ENCODE data around the gene TECPR2.
"Not testable (repeated sequence)": the region's sequence is repeated elsewhere in the genome, so short reads cannot be mapped to it uniquely, and the experiment has no call there.

The TECPR2 gene, protein sequence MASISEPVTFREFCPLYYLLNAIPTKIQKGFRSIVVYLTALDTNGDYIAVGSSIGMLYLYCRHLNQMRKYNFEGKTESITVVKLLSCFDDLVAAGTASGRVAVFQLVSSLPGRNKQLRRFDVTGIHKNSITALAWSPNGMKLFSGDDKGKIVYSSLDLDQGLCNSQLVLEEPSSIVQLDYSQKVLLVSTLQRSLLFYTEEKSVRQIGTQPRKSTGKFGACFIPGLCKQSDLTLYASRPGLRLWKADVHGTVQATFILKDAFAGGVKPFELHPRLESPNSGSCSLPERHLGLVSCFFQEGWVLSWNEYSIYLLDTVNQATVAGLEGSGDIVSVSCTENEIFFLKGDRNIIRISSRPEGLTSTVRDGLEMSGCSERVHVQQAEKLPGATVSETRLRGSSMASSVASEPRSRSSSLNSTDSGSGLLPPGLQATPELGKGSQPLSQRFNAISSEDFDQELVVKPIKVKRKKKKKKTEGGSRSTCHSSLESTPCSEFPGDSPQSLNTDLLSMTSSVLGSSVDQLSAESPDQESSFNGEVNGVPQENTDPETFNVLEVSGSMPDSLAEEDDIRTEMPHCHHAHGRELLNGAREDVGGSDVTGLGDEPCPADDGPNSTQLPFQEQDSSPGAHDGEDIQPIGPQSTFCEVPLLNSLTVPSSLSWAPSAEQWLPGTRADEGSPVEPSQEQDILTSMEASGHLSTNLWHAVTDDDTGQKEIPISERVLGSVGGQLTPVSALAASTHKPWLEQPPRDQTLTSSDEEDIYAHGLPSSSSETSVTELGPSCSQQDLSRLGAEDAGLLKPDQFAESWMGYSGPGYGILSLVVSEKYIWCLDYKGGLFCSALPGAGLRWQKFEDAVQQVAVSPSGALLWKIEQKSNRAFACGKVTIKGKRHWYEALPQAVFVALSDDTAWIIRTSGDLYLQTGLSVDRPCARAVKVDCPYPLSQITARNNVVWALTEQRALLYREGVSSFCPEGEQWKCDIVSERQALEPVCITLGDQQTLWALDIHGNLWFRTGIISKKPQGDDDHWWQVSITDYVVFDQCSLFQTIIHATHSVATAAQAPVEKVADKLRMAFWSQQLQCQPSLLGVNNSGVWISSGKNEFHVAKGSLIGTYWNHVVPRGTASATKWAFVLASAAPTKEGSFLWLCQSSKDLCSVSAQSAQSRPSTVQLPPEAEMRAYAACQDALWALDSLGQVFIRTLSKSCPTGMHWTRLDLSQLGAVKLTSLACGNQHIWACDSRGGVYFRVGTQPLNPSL (N-terminal part only)

DNA sequence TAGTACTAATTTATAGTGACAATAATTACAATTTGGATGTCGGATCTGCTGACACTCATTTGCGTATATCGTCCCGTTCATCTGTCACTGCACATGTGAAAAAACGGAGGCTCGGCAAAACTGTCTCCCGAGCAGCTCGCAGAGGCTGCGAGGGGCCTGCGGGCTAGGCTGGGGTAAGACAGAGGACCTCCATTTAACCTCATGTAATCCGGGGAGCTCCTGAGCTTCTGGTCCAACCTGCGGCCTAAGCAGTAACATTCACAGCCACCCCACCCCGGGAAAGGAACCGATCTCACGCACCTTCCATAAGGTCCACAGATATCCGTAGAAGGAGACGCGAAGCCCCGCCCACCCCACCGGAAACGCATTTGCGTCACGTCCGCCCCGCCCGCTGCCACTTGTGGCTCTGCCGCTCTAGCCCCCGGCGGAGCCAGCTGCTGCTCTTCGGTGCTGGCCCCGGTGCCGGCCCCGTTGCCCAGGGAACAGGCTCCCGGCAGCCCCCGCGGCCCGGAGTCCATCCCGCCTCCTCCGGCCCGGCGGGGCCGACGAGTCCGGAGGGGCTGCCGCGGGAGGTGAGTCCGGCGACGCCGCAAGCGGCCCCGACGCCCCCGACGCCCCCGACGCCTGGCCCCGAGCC, at the start of gene TECPR2, which contains the start of gene CINP:
TECPR2 (plus strand) TSS at position 397 of the 637 bp plus-strand sequence. CDS start 13,781 bp downstream, outside the sequence.
CINP (minus strand) TSS at position 346 of the 637 bp plus-strand sequence; CDS start at position 307, 39 bp downstream.
- DNase-seq = peak; percentile 94

DNA sequence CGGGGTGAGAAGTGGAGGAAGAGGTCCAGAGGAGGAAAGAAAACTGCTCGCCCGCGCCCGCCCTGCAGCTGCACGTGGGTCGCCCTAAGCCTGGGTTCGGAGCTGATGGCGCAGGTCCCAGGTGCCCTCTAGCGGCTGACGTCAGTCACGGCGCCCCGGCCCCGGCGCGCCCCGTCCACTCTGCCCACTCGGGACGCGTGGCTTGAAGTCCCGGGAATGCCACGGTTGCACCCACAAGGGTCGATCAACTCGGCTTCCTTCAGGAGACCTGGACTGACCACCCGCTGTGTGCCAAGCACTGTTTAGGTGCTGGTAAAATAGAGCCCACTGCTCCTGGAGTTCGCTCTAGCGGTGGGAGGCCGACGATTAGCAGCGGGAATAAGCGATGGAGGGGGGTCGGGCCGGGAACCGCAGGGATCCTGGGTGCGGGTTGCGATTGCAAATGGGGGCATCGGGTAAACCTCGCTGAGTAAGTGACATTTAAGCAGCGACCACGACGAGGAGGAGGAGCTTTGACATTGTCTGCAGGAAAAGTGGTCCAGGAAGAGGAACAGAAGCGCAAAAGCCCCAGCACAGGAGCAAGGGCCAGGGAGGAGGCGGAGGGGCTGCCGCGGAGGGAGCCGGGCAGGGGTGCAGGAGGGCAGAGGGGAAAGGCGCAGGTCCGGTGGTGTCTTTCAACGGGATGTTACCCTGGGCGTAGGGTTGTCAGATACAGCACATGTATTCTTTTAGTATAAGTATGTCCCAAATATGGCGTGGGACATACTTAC, 48.3 kb upstream of the TECPR2 start:
- peak; percentile 81 for DNase-seq

DNA sequence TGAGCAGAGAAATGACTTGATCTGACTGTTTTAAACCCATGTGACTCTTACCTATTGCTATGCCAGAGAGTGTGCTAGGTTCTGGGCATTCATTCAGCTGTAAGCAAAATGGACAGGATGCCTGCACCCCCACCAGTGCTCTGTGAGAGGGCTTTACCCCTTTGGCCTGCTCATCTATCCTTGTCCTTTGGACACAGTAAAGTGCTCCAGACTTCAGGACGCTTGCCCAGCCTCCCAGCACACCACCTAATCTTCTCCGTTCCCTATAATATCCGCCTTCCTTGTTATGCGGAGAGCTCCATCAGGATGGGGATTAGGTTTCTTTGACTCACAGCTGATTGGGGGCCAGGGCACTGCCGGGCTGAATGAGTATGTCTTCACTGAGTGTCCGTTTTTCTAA, 47.6 kb upstream of the TECPR2 start:
- DNase-seq = no peak

DNA sequence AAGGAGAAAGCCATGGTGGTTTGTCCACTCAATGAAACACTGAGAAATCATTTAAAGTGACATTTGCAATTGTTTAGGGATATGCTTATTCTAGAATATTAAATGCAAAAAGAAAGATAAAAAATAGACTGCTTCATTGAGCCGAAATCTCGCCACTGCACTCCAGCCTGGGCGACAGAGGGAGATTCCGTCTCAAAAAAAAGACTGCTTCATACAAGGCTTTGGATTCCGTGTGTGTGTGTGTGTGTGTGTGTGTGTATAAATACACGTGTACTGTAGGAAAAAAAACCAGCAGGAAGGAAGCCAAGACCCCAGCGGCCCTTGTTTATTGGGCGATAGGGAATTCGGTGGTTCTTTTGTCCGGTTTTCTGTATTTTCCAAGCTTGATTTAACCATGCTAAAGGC, 46.4 kb upstream of the TECPR2 start:
- peak; percentile 31 for DNase-seq

DNA sequence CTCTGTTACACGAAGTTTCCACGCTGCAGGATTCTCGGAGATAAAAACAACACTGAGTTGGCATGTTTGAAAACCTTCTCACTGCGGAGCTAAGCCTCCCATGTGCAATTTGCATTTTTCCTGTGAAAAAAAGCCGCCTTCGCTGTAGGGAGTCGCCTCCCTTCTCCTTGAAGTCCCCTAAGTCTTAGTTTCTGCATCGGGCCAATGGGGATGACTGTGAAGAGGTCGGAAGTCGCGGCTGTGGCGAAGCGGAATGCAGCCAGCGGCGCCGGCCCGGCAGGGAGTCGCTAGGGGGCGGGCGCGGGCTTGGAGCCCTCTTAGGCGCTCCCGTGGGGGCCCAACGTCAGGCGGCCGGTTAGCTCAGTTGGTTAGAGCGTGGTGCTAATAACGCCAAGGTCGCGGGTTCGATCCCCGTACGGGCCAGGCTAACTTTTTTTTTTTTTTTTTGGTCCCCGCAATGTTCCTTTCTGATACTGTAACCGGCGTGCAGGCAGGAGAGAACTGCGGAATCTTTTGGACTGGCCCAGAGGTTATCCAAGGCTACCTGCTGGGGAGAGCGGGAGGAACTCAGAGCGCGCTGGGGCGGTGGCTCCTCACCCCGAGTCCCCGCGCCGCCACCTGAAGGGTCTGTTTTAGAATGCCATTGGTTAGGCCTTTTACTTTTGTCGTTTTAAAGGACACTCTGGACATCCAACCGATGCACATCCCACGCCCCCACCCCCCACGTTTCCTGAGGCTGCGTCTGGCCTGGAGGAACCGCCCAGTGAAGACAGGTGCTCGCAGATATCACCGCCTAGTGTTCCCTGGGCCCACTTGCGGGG, 45.8 kb upstream of the TECPR2 start:
- DNase-seq = peak; percentile 85

DNA sequence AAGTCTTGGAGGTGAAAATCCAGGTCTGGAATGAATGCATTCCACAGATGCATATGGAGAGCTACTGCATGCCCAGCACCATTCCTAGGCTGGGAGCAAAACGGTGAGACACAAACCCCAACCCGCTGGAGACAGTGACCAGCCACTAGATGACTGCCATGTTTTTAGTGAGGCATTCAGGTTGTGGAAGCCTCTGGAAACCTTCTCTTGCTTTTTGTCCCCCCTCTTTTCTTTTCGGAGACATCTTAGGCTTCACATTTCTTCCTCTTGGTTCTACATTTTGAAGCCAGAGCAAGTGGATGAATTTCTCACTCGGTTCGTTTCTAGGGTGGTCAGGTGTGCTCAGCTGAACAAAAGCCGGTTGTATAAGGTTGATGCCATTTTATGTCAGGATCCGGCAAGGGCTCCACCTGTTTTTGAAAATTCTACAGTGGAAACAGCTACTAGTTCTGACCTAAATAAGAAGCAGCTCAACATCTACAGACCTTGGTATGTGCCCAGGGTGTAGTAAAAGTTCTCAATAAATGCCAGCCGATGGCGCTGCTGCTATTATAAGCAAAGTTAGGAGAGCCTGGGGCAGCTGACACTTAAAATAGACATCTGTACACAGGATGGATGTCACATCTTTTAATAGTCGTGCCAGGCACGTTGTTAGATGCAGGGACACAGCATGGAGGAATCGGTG, 45.0 kb upstream of the TECPR2 start:
- DNase-seq = peak; percentile 73

DNA sequence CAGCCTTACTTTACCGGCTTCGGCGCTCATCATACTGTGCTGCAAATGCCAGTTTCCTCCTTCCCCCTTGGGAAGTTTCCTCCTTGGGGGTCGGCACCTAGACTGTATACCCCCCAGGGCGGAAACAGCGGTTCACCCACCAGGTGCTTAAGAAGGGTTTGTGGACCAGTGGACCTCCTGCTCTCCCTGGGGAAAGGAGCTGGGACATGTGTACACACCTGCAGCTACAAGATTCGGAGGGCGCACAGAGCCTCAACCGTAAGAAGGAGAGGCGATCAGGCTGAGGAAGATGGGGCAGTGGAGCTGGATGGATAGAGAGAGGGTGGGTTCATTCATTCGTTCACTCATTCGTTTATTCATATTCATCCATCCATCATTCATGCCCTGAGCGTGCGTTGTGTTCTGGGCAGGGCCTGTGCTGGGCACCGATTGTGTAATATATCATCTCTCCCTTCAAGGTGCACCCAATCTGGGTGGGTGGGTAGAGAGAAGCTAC, 43.9 kb upstream of the TECPR2 start:
- DNase-seq = no peak

DNA sequence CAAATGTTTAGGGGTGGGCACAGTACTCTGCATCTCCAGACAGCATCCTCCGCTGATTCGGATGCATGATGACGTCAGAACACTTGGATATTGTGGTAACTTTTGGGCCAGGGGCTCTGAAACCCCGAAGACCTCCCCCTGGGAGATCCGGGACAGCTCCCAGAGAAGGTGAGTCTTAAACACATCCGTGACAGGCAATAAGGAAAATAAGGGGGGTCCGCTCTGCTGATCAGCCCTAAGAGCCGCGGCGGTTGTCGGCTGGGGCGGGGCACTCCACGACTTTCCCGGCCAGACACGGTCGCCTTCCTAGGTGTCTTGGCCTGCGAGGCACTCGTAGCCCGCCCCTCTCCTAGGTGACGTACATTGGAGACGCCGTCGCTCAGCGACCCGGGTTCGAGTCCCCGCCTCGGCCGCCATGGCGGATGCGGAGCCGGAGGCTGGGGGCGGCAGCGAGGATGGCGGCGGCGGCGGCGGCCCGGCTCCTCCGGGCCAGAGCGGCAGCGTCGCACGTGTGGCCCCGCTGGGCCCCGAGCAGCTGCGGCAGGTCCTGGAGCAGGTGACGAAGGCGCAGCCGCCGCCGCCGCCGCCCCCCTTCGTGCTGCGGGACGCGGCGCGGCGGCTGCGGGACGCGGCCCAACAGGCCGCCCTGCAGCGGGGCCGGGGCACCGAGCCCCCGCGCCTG, 43.2 kb upstream of the TECPR2 start, which contains the start of gene ZNF839:
ZNF839 (plus strand) TSS at position 396 of the 682 bp plus-strand sequence; CDS start at position 416, 20 bp downstream.
- DNase-seq = peak; percentile 90

DNA sequence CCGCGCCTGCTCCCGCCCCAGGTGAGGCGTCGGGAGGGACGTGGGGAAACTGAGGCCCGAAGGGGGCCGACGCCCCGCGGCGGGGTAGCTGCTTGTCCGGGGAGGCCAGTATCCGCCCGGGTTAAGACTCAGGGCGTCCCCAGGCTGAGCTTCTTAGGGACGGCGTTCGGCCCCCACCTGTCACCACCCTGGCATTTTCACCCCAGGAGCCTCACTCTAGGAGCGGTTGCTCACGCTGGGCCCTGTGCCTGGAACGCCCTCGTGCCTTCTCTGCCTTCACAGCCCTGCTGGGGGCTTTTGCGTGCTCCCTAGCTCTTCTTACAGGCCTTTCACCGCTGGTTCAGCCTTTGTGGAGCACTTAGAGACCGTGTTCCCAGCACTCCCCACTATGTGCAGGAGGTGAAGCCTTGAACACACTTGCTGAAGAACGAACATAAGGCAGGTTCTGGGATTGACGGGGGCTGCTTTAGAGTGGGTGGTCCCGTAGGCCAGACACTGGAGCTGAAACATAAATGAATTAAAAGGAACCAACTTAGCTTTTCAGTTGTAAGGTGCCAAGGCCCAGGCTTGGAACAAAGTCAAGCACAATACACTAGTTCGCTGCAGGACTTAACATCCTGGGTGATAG, 42.6 kb upstream of the TECPR2 start:
- DNase-seq = peak; percentile 32

DNA sequence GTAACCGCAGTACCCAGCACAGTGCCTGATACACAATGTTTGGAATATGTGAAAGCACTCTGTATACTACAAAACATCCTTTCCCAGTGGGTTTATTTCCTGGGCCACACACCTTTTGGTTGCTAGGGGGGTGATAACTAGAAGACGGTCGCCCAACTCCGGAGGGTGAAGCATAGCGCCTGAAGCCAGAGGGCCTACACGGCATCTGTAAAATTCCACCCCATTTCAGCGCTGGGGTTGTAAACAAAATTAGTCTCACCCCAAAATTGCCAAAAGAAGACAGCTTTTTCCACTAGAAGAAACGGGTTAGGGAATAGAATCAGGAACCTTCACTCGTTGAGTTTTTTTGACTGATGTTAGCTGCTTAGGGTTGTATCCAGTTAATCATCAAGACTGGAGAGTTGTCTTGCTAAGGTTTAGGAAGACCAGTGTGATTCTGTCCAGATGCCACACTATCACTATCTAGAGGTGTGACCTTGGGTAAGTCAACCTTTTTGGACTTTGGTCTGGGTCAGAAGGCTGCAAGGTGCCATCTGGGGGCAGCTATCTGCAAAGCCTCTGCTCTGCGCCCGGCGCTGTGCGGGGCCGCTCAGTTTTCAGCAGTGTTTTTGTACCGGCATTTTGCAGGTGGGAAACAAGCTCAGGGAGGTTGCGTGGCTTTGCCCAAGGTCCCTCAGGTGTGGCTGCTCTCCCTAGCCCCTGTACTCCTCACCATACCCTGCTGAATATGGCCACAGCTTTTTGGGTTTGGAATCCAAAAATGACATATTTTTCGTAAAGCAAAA, 41.9 kb upstream of the TECPR2 start:
- no peak for DNase-seq

DNA sequence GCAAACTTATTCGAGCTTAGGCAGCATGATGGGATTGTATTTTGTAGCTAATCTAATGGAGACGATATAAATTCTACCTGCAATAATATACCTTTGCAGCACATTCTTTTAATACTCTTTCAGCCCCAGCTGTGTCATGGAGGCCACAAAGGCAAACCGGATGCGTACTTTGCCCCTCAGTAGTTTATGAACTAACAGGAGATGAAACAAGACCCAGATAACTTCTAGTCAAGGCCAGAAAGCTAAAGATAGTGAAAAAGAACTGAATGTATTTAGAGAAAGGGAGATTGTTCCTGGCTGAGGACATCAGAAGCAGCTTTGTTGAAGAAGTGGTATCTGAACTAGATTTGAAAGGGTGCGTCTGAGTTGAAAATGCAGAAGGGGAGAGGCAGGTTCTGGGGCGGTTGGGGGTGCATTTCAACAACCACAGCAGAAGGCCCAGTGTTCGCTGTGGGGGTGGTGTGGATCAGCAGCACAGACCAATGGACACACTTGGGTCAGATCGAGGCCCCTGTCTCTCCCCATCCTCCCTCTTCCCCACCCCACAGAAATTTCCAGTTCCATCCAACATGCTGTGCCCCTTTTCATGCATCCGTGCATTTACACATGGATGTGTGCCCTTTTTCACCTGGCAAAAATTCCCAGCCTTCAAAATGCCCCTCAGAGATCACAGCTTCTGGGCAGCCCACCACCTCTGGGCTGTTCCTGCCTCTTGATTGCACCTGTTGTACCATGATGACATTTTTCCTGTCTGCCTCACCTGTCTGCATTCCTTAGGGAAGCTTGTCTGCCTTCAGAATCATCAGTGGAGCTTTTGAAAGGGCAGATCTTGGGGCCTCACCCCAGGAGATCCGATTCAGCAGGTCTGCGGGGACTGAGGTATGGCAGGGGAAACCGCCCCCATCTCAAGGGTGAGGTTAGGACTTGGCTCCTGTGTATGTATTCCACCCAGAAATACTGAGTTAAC, 41.0 kb upstream of the TECPR2 start:
- no peak for DNase-seq

DNA sequence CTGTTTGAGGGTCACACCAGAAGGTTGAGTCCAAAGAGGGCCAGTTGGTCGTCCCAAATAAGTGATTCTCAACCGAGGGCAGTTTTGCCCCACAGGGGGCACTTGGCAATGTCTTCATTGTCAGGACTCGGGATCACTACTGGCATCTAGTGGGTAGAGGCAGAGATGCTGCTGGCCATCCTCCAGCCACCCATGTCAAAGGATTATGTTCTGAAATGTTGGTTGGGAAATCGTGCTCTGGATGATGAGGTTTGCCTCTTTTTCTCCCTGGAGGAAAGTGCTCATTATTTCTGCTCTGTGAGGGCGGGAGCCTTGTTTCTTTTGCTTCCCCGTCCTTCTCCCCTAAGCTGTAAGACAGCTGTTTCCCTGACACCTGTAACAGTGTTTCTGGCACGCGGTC, 39.6 kb upstream of the TECPR2 start:
- DNase-seq = peak; percentile 38

DNA sequence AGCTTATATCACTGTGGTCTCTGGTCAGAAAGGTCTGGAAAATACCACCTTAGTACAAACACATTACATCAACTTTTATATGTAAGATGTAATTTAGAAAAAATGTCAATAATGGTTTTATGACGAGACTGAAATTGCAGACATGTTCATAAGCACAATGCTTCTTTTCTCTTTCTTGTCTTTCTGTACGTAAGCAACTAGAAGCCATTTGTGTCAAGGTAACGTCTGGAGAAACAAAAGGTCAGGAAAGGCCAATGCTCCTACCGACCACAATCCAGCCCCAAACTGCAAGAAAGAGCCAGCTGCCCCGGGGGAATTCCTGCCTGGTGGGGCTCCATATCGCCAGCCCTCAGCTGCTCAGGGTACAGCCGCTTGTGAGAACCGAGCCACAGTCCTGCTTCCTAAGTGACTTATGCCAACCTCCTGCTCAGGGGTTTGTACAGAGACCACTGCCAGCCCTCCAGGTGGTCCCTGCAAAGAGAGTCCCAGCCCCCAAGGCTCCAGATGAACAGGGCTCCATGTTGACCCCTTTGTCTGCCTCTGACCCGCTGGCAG, 36.9 kb upstream of the TECPR2 start:
- DNase-seq = no peak

DNA sequence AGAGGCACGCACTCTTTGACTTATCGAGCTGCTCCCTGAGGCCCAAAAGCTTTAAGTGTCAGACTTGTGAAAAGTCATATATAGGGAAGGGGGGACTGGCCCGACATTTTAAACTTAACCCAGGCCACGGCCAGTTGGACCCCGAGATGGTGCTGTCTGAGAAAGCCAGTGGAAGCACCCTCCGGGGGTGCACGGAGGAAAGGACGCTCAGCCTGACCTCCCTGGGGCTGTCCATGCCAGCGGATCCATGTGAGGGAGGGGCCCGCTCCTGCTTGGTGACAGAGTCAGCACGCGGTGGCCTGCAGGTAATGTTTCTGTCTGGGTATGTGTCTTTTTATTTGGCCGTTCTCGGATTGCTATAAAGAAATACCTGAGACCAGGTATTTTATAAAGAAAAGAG, 36.2 kb upstream of the TECPR2 start:
- DNase-seq = no peak

DNA sequence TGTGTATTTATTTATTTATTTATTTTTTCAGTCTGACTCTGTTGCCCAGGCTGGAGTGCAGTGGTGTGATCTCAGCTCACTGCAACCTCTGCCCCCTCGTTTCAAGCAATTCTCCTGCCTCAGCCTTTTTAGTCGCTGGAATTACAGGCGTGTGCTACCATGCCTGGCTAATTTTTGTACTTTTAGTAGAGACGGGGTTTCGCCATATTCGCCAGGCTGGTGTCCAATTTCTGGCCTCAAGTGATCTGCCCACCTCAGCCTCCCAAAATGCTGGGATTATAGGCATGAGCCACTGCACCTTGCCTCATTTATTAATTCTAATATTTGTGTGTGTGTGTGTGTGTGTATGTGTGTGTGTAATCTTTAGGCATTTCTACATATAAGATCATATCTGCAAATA, 33.4 kb upstream of the TECPR2 start:
- not testable (repeated sequence) for DNase-seq

DNA sequence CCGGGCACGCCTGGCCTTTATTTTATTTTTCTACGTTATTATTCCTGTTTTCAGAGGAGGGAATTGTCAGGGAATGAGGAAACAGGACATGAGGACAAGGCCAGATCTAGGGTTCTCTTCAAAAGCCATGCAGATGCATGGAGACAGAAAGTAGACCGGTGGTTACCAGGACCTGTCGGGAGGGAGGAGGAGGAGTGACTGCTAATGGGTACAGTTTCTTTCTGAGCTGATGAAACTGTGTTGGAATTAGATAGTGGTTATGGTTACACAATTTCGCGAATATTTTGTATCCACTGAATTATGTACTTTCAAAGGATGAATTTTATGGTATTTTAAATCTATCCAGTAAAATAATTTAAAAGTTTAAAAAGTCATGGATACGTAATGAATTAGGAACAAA, 31.9 kb upstream of the TECPR2 start:
- no peak for DNase-seq
